Measurements from ENCODE around the gene TBC1D3B.

TBC1D3B gene

DNA sequence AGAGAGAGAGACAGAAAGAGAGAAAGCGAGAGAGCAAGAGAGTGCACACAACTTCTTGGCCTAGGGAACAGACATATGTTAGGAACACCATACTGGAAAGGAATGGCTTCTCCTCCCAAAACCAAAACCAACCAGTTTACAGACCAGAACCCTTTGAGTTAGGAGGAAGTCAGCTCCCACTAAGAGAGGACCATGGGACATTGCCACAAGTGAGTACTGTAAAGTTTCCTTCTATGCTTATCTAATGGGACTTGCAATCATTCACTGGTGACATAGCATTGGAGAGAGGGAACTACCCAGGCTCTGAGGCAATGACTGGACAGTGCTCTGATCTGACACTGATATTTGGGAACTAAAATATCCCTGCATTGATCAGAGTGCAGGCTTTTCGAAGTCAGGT lies 32.4 kb downstream of the TBC1D3B start:
- Histone ChIP-seq H3K36me3 (ENCODE audit: control insufficient read depth in 5 of 5, insufficient read depth in 5 of 5, low read length in 5 of 5) (no peaks in the 10 kb centered on the region), H3K9me3 (ENCODE audit: control insufficient read depth in 5 of 5, low read length in 5 of 5) (no peaks in the 10 kb centered on the region), H3K27ac (ENCODE audit: low read depth, low read length) (no peak overlapping the region), H3K27me3 (ENCODE audit: control insufficient read depth in 5 of 5, insufficient read depth in 4 of 5, low read length in 5 of 5) (no peaks in the 10 kb centered on the region), H3K9ac (ENCODE audit: low read length in 5 of 5) (no peak overlapping the region), H3K4me1 (ENCODE audit: control insufficient read depth in 5 of 5, insufficient read depth in 5 of 5, low read length in 5 of 5) (peaks cover 0 to 5% (median 2%) of the 10 kb centered on the region in 5 donors), H3K4me3 (ENCODE audit: low read depth in 1 of 5, low read length in 5 of 5) (no peak overlapping the region)

DNA sequence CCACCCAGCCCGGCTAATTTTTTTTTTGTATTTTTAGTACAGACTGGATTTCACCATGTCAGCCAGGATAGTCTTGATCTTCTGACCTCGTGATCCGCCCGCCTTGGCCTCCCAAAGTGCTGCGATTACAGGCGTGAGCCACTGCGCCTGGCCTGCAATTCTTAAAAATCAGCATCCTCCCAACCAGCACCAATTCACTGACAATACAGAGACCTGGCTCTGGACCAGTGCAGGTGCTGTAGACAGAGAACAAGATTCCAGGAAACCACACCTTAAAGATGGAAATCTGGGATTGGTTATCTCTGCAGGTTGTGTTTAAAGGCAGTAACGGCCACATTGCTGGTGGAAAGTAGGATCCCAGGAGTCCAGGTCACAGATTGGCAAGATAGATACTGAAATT lies 33.6 kb downstream of the TBC1D3B start:
- H3K27me3 ChIP-seq (ENCODE audit: control insufficient read depth in 5 of 5, insufficient read depth in 4 of 5, low read length in 5 of 5), result no peaks in the 10 kb centered on the region
- peaks cover 0 to 3% (median 0%) of the 10 kb centered on the region in 5 donors for H3K4me1 ChIP-seq (ENCODE audit: control insufficient read depth in 5 of 5, insufficient read depth in 5 of 5, low read length in 5 of 5)
- H3K9me3 ChIP-seq (ENCODE audit: control insufficient read depth in 5 of 5, low read length in 5 of 5), result no peaks in the 10 kb centered on the region
- no peak overlapping the region for H3K27ac ChIP-seq (ENCODE audit: low read depth, low read length)
- H3K36me3 ChIP-seq (ENCODE audit: control insufficient read depth in 5 of 5, insufficient read depth in 5 of 5, low read length in 5 of 5), result no peaks in the 10 kb centered on the region
- no peak overlapping the region for H3K9ac ChIP-seq (ENCODE audit: low read length in 5 of 5)
- no peak overlapping the region for H3K4me3 ChIP-seq (ENCODE audit: low read depth in 1 of 5, low read length in 5 of 5)

DNA sequence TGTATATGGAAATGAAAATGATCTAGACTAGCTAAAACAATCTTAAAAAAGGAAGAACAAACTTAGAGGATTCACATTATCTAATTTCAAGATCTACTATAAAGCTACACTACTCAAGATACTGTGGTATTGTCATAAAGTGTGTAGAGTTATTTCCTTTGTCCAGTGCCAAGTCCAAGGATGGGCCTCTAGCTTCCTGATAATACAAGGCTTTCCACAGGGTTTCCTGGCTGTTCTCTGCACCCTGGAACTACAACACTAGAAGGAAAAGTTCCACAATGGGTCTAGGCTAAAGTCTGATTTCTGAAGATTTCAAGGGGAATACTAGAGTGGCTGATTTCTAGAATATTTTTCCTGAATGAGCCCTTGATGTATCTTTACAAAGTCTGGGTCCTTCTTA lies 34.2 kb downstream of the TBC1D3B start:
- Histone ChIP-seq H3K4me3 (ENCODE audit: low read depth in 1 of 5, low read length in 5 of 5) (no peak overlapping the region), H3K36me3 (ENCODE audit: control insufficient read depth in 5 of 5, insufficient read depth in 5 of 5, low read length in 5 of 5) (no peaks in the 10 kb centered on the region), H3K27me3 (ENCODE audit: control insufficient read depth in 5 of 5, insufficient read depth in 4 of 5, low read length in 5 of 5) (no peaks in the 10 kb centered on the region), H3K27ac (ENCODE audit: low read depth, low read length) (no peak overlapping the region), H3K9ac (ENCODE audit: low read length in 5 of 5) (no peak overlapping the region), H3K9me3 (ENCODE audit: control insufficient read depth in 5 of 5, low read length in 5 of 5) (no peaks in the 10 kb centered on the region), H3K4me1 (ENCODE audit: control insufficient read depth in 5 of 5, insufficient read depth in 5 of 5, low read length in 5 of 5) (peaks cover 0 to 3% (median 0%) of the 10 kb centered on the region in 5 donors)

DNA sequence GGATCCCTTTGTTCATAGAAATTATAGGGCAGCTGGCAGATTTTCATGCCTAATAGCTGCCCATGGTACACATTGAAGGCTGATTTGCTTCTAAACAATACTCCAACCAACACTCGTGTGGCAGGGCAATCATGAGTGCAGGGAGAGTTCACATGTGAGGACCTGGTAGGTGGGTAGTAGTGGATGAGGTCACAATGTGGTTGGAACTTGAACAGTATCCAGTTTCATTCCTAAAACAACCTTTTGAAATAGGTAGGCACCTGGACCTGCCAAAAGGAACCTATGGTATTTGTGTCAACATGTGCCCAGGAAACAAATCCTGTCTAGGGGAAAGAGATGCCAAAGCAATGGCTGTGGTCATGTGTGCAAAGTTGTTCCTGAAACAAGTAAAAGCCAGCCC lies 40.0 kb downstream of the TBC1D3B start:
- Histone ChIP-seq H3K36me3 (ENCODE audit: control insufficient read depth in 5 of 5, insufficient read depth in 5 of 5, low read length in 5 of 5) (no peaks in the 10 kb centered on the region), H3K4me3 (ENCODE audit: low read depth in 1 of 5, low read length in 5 of 5) (no peak overlapping the region), H3K27ac (ENCODE audit: low read depth, low read length) (no peak overlapping the region), H3K4me1 (ENCODE audit: control insufficient read depth in 5 of 5, insufficient read depth in 5 of 5, low read length in 5 of 5) (peaks cover 0 to 16% (median 0%) of the 10 kb centered on the region in 5 donors), H3K27me3 (ENCODE audit: control insufficient read depth in 5 of 5, insufficient read depth in 4 of 5, low read length in 5 of 5) (peaks cover 0 to 2% (median 0%) of the 10 kb centered on the region in 5 donors), H3K9me3 (ENCODE audit: control insufficient read depth in 5 of 5, low read length in 5 of 5) (no peaks in the 10 kb centered on the region), H3K9ac (ENCODE audit: low read length in 5 of 5) (no peak overlapping the region)

DNA sequence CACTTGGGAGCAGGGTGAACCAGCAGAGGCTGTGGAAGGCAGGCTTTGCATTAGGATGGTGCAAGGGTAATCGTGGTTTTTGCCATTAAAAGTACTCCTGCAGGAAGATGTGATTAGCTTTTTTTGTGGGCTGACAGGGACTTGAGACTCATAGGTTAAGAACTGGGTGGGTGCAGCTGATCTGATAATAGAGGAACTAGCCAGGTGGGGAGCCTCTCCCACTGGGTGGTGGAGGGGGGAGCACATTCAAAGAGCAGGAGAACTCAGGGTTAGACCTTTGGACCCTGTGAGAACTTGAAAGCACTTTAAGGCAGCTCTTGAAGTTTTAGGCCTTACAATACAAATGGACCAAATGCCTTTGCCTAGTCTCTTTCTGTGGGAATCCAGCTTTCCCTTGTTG lies 40.4 kb downstream of the TBC1D3B start:
- no peaks in the 10 kb centered on the region for H3K9me3 ChIP-seq (ENCODE audit: control insufficient read depth in 5 of 5, low read length in 5 of 5)
- H3K36me3 ChIP-seq (ENCODE audit: control insufficient read depth in 5 of 5, insufficient read depth in 5 of 5, low read length in 5 of 5), result no peaks in the 10 kb centered on the region
- H3K4me3 ChIP-seq (ENCODE audit: low read depth in 1 of 5, low read length in 5 of 5), result no peak overlapping the region
- H3K9ac ChIP-seq (ENCODE audit: low read length in 5 of 5), result no peak overlapping the region
- peaks cover 0 to 16% (median 0%) of the 10 kb centered on the region in 5 donors for H3K4me1 ChIP-seq (ENCODE audit: control insufficient read depth in 5 of 5, insufficient read depth in 5 of 5, low read length in 5 of 5)
- H3K27me3 ChIP-seq (ENCODE audit: control insufficient read depth in 5 of 5, insufficient read depth in 4 of 5, low read length in 5 of 5), result peaks cover 0 to 2% (median 0%) of the 10 kb centered on the region in 5 donors
- no peak overlapping the region for H3K27ac ChIP-seq (ENCODE audit: low read depth, low read length)

DNA sequence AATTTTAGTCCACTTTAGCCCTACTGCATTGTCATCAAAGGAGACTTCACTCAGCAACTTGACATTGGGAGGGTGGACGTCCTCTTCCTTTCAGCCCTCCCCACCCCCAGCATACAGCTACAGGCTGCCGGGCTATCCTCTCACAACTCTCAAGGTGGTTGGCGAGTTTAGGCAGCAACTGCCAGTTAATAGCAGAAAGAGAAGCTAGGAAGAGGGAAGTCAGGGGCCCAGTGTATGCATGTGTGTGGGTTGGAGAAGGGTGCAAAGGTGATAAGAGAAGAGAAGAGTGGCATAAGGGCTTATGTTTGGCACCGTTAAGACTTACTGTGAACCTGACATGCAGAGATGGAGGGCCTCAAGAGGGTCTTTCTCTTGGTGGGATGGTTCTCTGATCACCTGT lies 41.0 kb downstream of the TBC1D3B start:
- H3K4me1 ChIP-seq (ENCODE audit: control insufficient read depth in 5 of 5, insufficient read depth in 5 of 5, low read length in 5 of 5), result peaks cover 0 to 16% (median 0%) of the 10 kb centered on the region in 5 donors
- H3K27me3 ChIP-seq (ENCODE audit: control insufficient read depth in 5 of 5, insufficient read depth in 4 of 5, low read length in 5 of 5), result peaks cover 0 to 2% (median 0%) of the 10 kb centered on the region in 5 donors
- H3K27ac ChIP-seq (ENCODE audit: low read depth, low read length), result no peak overlapping the region
- H3K9me3 ChIP-seq (ENCODE audit: control insufficient read depth in 5 of 5, low read length in 5 of 5), result no peaks in the 10 kb centered on the region
- no peak overlapping the region for H3K9ac ChIP-seq (ENCODE audit: low read length in 5 of 5)
- H3K36me3 ChIP-seq (ENCODE audit: control insufficient read depth in 5 of 5, insufficient read depth in 5 of 5, low read length in 5 of 5), result no peaks in the 10 kb centered on the region
- no peak overlapping the region for H3K4me3 ChIP-seq (ENCODE audit: low read depth in 1 of 5, low read length in 5 of 5)

DNA sequence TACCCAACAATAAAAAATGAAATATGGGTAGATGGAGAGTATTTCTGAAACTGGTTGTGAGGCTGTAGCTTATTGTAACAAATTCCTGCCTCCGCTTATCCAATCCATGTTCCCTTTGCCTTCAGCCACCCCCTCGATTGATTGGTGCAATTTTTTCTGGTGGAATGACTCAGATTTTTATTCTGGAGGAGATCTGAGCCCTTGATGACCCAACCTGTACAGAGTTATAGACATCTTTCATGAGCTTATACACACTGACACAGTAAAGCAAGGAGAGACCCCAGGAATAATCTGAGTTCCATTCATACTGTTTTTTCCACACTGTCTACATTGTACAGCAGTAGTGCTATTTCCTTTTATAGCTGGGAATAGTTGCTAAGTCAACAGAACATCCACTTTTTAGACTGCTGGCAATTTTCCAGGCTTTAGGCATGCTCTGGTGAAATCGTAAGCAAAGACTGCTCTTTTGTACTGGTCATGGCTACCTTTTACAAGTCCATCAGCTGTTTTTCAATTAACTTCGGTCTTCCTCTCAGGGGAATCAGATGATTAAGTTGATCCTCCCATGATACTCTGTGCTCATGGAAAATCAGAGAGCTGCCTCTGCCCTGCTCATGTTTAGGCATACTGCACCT lies 42.7 kb downstream of the TBC1D3B start:
- Histone ChIP-seq H3K4me1 (ENCODE audit: control insufficient read depth in 5 of 5, insufficient read depth in 5 of 5, low read length in 5 of 5) (peaks cover 0 to 16% (median 0%) of the 10 kb centered on the region in 5 donors), H3K27ac (ENCODE audit: low read depth, low read length) (no peak overlapping the region), H3K9me3 (ENCODE audit: control insufficient read depth in 5 of 5, low read length in 5 of 5) (no peaks in the 10 kb centered on the region), H3K27me3 (ENCODE audit: control insufficient read depth in 5 of 5, insufficient read depth in 4 of 5, low read length in 5 of 5) (peaks cover 0 to 2% (median 0%) of the 10 kb centered on the region in 5 donors), H3K4me3 (ENCODE audit: low read depth in 1 of 5, low read length in 5 of 5) (no peak overlapping the region), H3K36me3 (ENCODE audit: control insufficient read depth in 5 of 5, insufficient read depth in 5 of 5, low read length in 5 of 5) (no peaks in the 10 kb centered on the region), H3K9ac (ENCODE audit: low read length in 5 of 5) (no peak overlapping the region)

DNA sequence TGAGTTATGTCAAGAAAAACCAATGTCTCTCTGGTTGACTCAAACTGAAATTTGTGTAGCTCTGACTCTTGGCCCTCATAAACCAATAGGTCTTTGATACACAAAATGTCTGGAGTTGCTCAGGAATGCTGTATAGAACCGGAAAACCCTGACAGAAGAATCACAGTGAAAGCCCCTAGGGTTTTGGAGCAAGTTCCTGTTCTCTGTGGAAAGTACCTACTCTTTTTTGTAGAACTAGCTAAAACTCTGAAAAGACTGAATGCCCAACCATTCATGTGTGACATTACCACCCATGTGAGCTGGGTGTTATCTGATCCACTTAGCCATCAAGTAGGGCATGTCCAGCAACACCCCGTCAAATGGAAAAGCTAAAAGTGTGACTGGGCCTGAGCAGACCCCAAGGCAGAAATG lies 44.0 kb downstream of the TBC1D3B start:
- no peaks in the 10 kb centered on the region for H3K36me3 ChIP-seq (ENCODE audit: control insufficient read depth in 5 of 5, insufficient read depth in 5 of 5, low read length in 5 of 5)
- H3K4me1 ChIP-seq (ENCODE audit: control insufficient read depth in 5 of 5, insufficient read depth in 5 of 5, low read length in 5 of 5), result peaks cover 0 to 16% (median 0%) of the 10 kb centered on the region in 5 donors
- no peaks in the 10 kb centered on the region for H3K9me3 ChIP-seq (ENCODE audit: control insufficient read depth in 5 of 5, low read length in 5 of 5)
- H3K27ac ChIP-seq (ENCODE audit: low read depth, low read length), result no peak overlapping the region
- H3K4me3 ChIP-seq (ENCODE audit: low read depth in 1 of 5, low read length in 5 of 5), result no peak overlapping the region
- H3K27me3 ChIP-seq (ENCODE audit: control insufficient read depth in 5 of 5, insufficient read depth in 4 of 5, low read length in 5 of 5), result peaks cover 0 to 2% (median 0%) of the 10 kb centered on the region in 5 donors
- H3K9ac ChIP-seq (ENCODE audit: low read length in 5 of 5), result no peak overlapping the region

DNA sequence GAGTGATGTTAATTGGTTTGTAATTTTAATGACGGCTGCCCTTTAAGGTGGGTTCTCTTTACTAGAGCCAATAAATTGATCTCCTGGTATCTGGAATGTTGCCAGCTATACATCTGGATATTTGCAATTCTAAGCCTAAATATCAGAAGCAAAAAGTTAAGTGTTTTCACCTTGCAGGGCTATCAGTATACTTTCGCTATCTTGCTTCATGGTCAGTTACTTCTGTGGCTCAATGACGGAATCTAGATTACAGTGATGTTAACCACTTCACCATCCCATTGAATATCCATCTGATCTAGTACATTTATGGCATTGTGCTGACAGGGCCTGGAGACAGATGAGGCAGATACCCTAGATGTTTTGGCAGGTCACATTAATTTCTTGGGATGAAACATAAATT lies 44.5 kb downstream of the TBC1D3B start:
- Histone ChIP-seq H3K27me3 (ENCODE audit: control insufficient read depth in 5 of 5, insufficient read depth in 4 of 5, low read length in 5 of 5) (peaks cover 0 to 2% (median 0%) of the 10 kb centered on the region in 5 donors), H3K9ac (ENCODE audit: low read length in 5 of 5) (no peak overlapping the region), H3K36me3 (ENCODE audit: control insufficient read depth in 5 of 5, insufficient read depth in 5 of 5, low read length in 5 of 5) (no peaks in the 10 kb centered on the region), H3K4me1 (ENCODE audit: control insufficient read depth in 5 of 5, insufficient read depth in 5 of 5, low read length in 5 of 5) (peaks cover 0 to 16% (median 0%) of the 10 kb centered on the region in 5 donors), H3K4me3 (ENCODE audit: low read depth in 1 of 5, low read length in 5 of 5) (no peak overlapping the region), H3K9me3 (ENCODE audit: control insufficient read depth in 5 of 5, low read length in 5 of 5) (peaks cover 0 to under 1% (median 0%) of the 10 kb centered on the region in 5 donors), H3K27ac (ENCODE audit: low read depth, low read length) (no peak overlapping the region)

DNA sequence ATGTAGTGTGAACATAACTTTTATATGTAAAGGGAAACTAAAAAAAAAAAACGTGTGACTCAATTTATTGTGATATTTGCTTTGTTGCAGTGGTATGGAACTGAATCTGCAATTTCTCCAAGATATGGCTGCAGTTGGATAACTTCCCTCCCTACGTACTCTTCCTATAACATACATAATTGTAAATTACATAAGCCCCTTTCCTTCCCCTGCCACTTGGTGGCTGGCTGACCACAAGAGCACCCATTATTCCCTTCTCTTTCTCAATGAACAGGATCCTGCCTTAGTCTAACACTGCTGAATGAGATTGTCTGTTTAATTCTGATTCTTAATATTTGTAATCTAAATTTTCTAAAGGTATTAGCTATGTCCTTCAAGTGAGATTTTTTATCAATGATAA lies 45.0 kb downstream of the TBC1D3B start:
- Histone ChIP-seq H3K4me3 (ENCODE audit: low read depth in 1 of 5, low read length in 5 of 5) (no peak overlapping the region), H3K36me3 (ENCODE audit: control insufficient read depth in 5 of 5, insufficient read depth in 5 of 5, low read length in 5 of 5) (no peaks in the 10 kb centered on the region), H3K9ac (ENCODE audit: low read length in 5 of 5) (no peak overlapping the region), H3K27ac (ENCODE audit: low read depth, low read length) (no peak overlapping the region), H3K9me3 (ENCODE audit: control insufficient read depth in 5 of 5, low read length in 5 of 5) (peaks cover 0 to 6% (median 0%) of the 10 kb centered on the region in 5 donors), H3K27me3 (ENCODE audit: control insufficient read depth in 5 of 5, insufficient read depth in 4 of 5, low read length in 5 of 5) (peaks cover 0 to 2% (median 0%) of the 10 kb centered on the region in 5 donors), H3K4me1 (ENCODE audit: control insufficient read depth in 5 of 5, insufficient read depth in 5 of 5, low read length in 5 of 5) (peaks cover 0 to 16% (median 0%) of the 10 kb centered on the region in 5 donors)

Data from subcutaneous abdominal adipose tissue (tissue), 5 donors.